ENCODE data around the gene TPRA1. TPM values are rescaled to one million over a fixed set of nuclear protein-coding genes. Genes with fewer than 3 reads are reported as not detected.

The TPRA1 gene
- total and polyA plus RNA-seq, 9 of the 15 experiments (the other 6 are each of a cell fraction or from before 2014, with no cell fraction given) = 0.66 to 21.5 (median 11.1) TPM

DNA sequence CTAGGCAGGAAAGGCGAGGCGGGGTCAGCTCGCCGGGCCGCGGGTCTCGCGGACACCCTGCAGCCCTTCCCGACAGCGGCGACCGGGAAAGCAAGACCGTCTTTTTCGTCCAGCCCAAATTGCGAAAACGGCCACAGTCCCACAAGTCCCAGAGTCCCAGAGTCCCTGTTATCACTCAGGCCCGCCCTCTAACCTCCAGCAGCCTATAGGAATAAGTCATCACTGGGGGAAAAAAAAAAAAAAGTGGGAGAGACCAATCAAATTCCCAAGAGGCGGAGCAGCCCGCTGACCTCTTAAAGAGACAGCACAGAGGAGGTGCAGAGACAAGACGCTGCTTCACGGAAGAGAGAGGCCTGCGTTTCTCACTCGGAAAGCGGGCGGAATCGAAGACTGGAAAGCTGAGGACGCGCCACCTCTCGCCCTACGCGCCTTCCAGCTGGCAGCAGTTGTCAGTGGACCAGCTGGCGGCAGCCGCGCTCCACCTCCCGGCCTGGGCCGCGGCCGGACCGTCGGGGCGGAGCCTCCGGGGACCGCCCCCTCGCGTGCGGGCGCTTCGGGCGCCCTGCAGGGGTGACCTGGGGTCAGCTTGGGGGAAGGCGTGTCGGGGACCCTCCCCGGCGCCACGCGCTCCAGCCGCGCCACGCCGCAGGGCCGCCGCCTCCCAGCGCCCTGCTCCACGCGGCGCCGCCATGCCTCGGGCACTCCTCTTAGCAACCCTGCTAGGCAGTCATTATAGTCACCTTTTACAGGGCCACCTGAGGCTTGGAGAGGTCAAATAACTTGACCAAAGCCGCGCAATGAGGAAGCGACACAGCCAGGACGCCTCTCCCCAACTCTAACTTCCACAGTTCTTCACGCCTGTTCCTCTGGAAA, at the start of gene TPRA1 (continued):
- TF ChIP-seq DMBX1 (CRISPR knock-in tag; IDR thresholded peaks at IDR 0.05; ENCODE audit: borderline replicate concordance) (no peak), POLR3G (IDR thresholded peaks at IDR 0.05; ENCODE audit: extremely low read depth, insufficient read length, insufficient replicate concordance) (no peak), STAT5B (CRISPR knock-in tag; IDR thresholded peaks at IDR 0.05) (no peak), CTBP1 (IDR thresholded peaks at IDR 0.05; ENCODE audit: borderline replicate concordance) (peak; percentile 77), FOS (IDR thresholded peaks at IDR 0.05; ENCODE audit: extremely low read depth, insufficient read length) (peak; percentile 72), NR2C1 (IDR thresholded peaks at IDR 0.05) (no peak), NR2C1 (tag; IDR thresholded peaks at IDR 0.05) (no peak), KLF13 (tag; IDR thresholded peaks at IDR 0.05; ENCODE audit: borderline replicate concordance, low read depth) (peak; percentile 68; the same call in 1 of the 2 replicates), ASH1L (IDR thresholded peaks at IDR 0.05; ENCODE audit: borderline replicate concordance, low read depth, partially characterized antibody) (peak; percentile 80)
- TF ChIP-seq, protein P1, sequence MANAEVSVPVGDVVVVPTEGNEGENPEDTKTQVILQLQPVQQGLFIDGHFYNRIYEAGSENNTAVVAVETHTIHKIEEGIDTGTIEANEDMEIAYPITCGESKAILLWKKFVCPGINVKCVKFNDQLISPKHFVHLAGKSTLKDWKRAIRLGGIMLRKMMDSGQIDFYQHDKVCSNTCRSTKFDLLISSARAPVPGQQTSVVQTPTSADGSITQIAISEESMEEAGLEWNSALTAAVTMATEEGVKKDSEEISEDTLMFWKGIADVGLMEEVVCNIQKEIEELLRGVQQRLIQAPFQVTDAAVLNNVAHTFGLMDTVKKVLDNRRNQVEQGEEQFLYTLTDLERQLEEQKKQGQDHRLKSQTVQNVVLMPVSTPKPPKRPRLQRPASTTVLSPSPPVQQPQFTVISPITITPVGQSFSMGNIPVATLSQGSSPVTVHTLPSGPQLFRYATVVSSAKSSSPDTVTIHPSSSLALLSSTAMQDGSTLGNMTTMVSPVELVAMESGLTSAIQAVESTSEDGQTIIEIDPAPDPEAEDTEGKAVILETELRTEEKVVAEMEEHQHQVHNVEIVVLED (CRISPR knock-in tag; IDR thresholded peaks at IDR 0.05) = peak; percentile 49
- TF ChIP-seq, protein P2, sequence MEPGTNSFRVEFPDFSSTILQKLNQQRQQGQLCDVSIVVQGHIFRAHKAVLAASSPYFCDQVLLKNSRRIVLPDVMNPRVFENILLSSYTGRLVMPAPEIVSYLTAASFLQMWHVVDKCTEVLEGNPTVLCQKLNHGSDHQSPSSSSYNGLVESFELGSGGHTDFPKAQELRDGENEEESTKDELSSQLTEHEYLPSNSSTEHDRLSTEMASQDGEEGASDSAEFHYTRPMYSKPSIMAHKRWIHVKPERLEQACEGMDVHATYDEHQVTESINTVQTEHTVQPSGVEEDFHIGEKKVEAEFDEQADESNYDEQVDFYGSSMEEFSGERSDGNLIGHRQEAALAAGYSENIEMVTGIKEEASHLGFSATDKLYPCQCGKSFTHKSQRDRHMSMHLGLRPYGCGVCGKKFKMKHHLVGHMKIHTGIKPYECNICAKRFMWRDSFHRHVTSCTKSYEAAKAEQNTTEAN (CRISPR knock-in tag; IDR thresholded peaks at IDR 0.05) = no peak
